GM21367 (cell line): Measurements from ENCODE around the gene CDC37.
"Not testable (repeated sequence)": the region's sequence is repeated elsewhere in the genome, so short reads cannot be mapped to it uniquely, and the experiment has no call there.

ENCODE experiments used
- ATAC-seq: cut with Tn5 transposase; IDR thresholded peaks from one replicate; pipeline ENCODE4 v1.9.1; 2021; ENCODE audit not compliant: unreplicated experiment

CDC37 gene

DNA sequence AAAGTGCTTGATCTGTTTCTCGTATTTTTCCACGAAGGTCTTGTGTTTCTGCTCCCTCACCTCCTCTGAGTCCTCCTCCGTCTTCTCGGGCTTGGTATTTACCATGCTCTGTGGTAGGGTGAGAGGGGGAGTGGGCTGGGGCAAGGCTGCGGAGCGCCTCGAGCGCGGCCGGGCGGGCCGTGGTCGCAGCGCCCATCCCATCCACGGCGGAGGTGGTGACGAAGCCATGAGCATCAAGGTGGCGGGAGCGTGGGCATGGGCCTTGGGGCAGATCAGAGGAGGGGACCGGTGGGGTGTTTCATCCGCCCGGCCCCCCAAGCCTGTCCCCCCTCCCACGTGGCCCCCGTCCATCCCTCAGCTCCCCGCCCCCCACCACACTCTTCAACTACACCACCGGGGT lies 7.9 kb downstream of the CDC37 start:
- ATAC-seq, result no peak

DNA sequence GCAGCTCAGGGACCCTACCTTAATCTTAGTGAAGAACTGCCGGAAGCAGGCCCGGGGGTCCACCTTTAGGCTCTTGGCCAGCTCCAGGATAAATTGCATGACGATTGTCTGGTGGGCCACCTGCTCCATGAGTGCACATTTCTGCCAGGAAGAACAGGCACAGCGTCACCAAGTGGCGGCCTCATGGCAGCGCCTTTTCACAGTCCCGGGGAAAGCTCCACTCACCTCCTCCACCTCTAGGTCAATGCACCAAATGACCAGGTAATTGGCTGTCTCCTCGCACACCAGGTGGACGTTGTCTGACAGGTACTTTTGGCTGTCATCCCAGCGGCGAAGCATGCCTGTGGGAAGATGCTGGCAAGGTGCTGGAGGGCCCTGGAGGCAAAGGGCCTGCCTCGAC lies 8.3 kb downstream of the CDC37 start:
- no peak for ATAC-seq

DNA sequence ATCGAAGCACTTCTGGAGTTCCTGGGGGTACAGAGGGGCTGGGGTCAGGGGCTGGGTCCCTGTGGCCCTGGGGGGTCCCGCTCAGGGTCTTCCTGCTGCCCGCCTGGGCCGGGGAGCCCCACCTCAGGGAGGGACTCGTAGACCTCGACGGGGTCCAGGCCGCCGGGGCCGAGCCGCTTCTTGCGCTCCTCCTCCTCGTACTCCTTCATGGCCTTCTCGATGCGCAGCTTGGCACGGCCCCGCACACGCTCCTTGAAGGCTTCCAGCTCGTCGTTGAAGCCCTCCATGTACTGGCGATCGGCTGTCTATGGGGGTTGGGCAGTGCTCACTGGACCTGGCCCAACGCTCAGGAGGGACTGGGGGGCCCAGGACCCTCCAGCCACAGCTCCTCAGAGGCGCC lies 10.2 kb downstream of the CDC37 start:
- no peak for ATAC-seq

DNA sequence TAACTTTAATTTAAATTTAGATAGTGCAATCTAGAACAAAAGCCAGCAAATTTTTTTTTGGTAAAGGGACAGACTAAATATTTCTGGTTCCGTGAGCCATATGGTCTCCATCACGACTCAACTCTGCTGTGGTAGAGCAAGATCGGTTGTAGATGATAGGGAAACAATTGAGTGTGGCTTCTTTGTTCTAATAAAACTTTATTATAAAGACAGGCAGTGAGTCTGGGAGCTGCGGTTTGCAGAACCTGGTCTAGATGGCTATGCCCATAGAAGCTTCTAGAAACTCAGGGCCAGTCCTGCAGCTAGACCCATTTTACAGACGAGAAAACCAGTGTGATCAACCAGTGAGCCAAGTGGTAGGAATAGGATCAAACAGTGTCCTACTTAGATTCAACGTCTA lies 11.2 kb downstream of the CDC37 start:
- no peak for ATAC-seq

DNA sequence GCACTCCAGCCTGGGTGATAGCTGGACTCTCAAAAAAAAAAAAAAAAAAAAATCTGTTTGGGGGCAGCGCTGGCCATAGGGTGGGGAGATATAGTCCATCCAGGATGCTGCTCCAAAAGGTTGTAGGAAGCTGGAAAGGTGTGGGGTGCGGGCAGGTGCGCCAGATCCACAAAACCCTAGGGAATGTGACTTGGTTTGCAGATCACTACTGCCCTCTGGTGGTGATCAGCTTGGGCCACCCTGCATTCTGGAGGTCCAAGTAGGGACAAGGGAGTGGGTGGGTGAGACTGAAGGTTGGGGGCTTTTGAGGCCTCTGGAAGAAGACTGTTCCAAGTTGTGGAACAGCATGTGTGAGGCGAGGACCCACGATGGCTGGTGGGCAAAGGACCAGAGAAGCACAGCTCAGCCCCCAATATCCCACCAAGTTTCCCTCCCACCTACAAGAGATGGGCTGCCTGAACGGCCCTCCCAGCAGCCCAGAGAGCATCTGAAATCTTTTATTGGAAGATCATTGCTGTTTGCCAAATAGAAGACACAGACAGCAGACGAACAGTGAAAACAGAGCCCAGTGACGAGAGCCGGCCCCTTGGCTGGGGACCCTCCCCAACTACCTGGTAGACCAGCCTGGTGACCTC lies 12.6 kb downstream of the CDC37 start:
- ATAC-seq, result no peak

DNA sequence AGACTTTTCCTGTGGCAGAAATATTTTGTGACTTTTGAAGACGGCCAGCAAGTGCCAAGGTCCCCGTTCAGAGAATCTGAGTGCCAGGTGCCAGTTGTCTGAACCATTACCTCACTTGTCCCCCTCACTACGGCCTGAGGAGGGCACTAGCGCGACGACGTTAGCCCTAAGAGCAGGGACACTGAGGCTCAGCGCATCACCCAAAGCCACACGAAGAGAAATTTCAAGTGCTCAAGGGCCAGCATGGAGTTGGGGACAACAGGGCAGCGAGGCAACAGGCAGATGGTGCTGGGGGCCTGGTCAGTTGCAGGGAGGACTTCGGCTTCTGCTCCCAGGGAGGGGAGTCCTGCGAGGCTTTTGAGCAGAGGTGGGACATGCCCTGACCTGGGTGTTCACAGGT lies 13.5 kb downstream of the CDC37 start:
- no peak for ATAC-seq

DNA sequence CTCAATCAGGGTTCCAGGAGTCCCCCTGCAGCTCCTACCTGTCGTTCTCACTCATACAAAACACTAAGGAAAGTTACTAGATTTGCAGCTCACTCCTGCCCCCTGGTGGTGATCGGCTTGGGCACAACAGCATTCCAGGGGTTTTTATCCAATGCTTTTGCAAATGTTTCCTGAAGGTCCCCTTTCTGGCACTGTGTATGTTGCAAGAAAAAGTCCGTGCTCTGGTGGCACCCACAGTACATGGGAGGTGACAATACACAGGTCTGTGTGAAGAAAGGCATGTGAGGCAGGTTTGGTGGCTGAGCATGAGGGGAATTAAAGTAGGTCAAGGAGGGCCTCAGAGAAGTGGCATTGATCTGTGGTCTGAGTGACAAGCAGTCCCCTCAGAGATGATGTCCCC lies 14.4 kb downstream of the CDC37 start:
- ATAC-seq, result no peak

DNA sequence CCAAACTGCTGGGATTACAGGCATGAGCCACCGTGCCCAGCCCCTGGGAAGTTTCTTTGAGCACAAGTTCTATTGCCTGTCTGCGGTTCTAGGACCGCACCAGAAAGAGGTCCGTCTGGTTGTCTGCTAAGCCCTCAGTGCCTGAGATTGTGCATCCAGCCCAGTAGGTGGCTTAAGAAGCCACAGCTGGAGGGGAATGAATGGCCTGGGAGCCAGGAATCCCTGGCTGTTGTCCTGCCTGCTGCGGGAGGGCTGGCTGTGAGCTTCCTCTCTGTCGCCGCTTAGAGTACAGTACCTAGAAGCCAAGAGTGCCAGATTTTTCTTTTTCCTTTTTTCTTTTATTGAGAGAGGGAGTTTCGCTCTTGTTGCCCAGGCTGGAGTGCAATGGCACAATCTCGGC lies 18.8 kb downstream of the CDC37 start:
- no peak for ATAC-seq

DNA sequence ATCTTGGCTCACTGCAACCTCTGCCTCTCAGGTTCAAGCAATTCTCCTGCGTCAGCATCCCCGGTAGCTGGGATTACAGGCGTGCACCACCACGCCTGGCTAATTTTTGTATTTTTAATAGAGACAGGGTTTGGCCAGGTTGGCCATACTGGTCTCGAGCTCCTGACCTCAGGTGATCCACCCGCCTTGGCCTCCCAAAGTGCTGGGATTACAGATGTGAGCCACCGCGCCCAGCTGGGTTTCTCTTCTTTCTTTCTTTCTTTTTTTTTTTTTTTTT lies 20.2 kb downstream of the CDC37 start:
- ATAC-seq, result not testable (repeated sequence)

DNA sequence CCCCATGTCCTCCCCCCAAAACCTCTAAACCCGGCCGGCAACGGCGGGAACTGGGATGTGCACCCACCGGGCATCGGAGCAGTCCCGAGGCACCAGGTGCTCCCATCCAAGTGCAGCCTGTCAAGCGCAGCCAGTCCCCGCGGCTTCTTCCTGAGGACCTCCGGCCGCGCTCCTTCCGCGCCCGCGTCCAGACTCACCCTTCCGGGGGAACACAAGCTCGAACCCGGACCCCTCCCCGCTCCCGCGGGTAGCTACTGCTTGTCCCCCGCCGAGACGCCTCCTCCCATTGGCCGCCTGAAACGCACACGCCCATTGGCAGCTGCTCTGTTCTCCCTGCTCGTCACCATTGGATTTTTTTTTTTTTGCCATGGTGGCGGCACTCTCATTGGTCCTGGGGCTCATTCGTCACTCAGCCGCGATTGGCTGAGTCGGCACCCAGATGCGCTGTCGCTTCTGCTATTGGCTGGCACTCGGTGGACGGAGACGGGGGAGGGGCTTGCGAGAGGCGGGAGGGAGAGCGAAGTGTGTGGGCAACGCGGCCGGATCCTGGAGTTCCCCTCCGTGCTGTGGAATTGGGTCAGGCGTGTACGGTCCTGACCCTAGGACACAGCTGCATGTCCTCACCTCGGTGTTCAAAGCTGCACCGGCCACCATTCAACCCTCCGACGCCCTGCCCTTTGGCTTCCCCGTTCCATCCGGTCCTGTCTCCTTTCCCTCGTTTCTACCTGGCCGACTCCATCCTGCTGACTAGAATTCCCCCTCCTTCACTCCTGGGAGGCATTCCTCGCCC lies 22.8 kb downstream of the CDC37 start, which contains the start of gene TYK2:
TYK2 (minus strand) TSS at position 260 of the 790 bp plus-strand sequence. CDS start 2,166 bp downstream, outside the sequence.
- ATAC-seq, result peak; percentile 81

DNA sequence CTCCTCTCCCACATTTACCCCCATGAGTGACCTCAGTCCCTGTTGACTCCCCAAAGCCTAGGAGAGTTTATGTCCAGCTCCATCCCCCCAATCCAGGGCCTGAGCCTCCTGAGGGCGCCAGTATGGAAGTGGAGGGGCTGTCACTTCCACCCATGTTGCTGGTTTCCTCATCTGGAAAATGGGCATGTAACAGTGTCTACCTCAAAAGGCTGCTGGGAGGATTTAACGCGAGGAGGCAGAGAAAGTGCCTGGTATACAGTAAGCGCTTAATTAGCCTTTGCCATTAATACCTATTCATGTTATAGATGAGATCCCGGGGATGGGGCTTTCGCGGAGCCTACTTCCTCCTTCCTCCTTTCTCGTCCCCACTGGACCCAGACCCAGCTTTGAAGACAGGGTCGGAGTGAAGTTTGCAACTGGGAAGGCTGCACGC lies 23.4 kb downstream of the CDC37 start:
- no peak for ATAC-seq

DNA sequence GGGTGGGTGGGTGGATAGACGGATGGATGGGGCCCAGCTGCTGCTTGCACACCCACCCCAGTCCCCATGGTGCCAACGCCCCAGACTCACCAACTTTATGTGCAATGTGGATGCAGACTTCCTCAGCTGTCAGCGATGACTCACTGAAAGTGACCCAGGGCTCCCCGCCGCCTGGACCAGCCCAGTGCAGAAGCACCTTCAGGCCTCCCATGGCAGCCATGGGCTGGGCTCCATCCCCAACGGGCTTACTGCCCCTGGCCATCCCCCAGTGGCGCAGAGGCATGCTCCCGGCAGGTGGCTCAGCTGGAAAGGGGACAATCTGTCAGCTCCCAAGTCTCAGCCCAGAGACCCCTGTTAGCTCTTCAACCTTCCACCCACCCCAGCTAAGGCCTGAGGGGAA lies 25.2 kb downstream of the CDC37 start:
- ATAC-seq, result no peak

DNA sequence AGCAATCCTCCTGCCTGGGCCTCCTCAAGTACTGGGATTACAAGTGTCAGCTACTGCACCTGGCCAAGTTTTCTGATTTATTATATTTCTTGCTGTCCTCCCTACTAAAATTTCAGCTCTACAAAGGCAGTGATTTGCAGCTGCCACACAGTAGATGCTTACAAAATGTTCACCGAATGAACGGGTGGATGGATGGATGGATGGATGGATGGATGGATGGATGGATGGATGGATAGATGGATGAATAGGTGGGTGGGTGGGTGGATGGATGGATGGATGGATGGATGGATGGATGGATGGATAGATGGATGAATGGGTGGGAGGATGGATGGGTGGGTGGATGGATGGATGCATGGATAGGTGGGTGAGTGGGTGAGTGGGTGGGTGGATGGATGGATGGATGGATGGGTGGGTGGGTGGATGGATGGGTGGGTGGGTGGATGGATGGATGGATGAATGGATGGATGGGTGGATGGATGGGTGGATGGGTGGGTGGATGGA lies 26.2 kb downstream of the CDC37 start:
- not testable (repeated sequence) for ATAC-seq

DNA sequence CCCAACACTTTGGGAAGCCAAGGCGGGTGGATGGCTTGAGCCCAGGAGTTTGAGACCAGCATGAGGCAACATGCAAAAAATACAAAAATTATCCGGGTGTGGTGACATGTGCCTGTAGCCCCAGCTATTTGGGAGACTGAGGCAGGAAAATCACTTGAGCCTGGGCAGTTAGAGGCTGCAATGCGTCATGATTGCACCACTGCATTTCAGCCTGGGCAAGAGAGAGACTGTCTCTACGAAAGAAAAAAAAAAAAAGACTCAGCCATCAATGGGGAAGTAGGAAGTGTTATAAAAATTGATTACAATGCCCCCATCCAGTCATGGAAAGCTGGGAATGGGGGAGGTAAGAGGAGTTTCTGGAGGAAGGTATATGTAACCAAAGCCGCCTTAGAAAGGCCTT lies 28.4 kb downstream of the CDC37 start:
- no peak for ATAC-seq

DNA sequence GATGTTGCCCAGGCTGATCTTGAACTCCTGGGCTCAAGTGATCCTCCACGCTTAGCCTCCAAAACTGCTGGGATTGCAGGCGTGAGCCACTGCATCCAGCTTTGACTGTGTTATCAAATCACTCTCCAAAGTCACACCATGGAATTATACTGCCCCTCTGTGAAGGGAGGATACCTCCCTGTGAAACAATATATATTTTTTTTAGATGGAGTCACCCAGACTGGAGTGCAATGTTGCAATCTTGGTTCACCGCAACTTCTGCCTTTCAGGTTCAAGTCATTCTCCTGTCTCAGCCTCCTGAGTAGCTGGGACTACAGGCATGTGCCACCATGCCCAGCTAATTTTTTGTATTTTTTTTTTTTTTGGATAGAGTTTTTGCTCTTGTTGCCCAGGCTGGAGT lies 30.7 kb downstream of the CDC37 start:
- ATAC-seq, result no peak

DNA sequence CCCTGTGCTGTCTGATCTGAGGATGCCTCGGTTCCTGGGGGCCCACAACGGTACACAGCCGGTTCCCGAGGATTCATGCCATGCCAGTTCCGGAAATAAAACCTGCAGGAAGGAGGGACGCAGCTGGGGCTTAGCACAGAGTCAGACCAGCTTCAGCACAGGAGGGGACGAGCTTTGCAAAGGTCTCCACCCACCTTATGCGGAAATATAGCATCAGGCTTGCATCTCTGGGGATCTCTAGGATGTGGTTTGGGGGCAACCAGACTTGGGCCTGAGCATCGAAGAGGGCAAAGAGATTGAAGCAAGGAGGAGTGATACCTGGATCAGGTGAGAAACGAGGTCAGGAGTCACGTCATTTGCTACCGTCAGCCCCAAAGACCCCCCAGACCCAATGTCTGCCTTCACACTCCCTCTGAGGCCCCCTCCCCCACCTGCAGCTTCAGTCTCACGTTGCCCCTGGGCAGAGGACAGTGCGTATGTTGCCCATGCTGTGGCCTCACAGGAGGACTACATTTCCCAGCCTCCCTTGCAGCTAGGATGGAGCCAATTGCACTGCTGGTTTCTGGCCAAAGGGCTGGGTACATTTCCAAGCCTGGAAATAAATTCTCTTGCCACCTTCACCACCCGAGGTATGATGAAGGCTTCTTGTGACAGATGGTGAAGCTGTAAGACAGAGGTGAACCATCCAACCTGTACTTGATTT lies 35.1 kb downstream of the CDC37 start:
- no peak for ATAC-seq

DNA sequence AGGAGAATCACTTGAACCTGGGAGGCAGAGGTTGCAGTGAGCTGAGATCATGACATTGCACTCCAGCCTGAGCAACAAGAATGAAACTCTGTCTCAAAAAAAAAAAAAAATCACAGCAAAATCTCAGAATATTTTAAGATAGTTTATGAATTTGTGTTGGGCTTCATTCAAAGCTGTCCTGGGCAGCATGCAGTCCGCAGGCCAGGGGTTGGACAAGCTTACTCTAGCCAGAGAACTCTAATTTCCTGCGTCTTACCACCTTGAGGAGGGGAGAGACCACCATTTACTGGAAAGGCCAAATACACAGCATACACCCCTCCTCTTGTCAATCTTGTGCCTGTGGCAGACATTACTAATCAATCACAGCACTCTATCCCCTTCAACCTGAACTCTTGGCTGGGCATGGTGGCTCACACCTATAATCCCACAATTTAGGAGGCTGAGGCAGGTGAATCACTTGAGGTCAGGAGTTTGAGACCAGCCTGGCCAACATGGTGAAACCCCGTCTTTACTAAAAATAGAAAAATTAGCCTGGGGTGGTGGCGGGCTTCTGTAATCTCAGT lies 36.3 kb downstream of the CDC37 start:
- ATAC-seq, result not testable (repeated sequence)

DNA sequence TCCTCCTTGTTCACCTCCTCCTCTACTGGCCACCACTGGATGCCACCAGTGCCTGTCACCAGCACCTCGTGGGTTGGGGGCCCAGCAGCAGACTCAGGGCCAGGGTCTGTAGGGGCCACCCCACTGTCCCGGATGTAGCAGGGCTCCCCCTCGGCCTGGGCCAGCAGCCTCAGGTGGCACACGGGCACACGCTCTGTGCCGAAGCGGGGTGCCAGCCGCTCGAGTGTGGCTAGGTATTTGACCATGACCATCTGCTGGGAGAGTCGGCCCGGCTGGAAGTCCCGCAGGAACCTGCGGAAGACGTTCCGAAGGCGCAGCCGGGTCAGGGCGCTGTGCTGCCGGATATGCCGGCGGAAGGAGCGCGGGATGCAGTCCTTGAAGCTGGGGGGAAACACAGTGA lies 37.8 kb downstream of the CDC37 start:
- ATAC-seq, result no peak

DNA sequence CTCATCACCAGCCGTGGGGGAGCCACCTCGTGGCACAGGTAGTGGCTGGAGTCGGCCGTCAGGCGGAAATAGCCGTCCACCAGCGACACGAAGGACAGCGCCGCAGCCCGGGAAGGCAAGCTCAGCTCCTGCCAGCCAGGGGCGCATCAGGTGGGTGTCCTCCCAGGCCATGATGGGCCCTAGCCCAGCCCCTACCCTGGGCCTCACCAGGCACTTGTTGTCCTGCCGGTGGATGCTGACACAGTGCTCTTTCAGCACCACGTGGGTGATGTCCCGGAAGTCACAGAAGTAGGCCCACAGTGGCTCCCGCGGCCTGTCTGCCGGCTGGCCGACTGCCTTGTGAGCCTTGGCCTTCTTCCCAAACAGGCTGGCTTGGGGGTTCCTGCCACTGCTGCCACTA lies 38.7 kb downstream of the CDC37 start:
- no peak for ATAC-seq

DNA sequence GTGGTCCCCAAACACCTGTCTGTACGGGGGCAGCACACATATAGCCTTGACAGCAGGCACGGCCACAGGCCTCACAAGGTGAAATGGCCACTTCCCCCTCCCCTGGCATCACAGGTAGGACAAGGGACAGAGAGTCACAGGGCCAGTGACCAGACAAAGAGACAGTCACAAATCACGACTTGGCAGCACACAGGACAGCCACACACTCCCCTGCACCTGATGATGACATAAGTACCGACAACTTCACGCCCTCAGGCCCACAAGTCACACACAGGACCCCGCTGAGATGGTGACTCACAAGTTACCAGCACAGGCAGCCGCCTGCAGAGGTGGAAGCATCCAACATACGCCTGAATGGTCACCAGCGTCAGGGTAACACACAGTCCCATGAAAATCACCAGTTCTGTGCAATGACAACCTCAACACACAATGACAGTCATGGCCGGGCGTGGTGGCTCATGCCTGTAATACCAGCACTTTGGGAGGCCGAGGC lies 39.5 kb downstream of the CDC37 start:
- ATAC-seq, result no peak

DNA sequence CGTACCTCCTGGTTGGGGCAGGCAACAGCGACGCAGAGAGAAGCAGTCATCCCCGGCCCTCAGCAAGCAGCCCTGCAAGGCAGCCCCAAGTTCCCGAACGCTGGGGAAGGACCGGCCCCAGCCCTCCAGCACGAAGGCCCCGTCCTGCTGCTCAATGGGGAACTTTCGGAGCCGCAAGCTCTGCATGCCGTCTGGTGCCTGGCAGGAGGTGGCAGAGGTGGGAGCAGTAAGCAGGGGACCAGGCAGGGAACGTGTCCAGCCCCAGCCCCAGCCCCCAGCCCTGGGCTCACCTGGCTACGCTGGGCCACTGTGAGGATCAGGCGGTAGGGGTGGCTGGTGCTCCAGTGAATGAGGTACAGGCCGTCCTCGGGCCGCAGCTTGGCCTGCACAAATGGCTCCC lies 41.1 kb downstream of the CDC37 start:
- ATAC-seq, result no peak
